VCaP (cell line): ENCODE results near the gene NATD1.

ENCODE experiments used
- H3K27ac ChIP-seq: fragments of 450-650 bp; 2 replicates; pipeline ENCODE4 v1.5.1; 2017
- TF ChIP-seq, protein P1 (sequence below): fragments of 450-650 bp; conservative IDR thresholded peaks from 2 replicates; pipeline ENCODE4 v1.5.1; 2017; ENCODE audit warnings: mild to moderate bottlenecking, moderate library complexity

Gene NATD1

DNA sequence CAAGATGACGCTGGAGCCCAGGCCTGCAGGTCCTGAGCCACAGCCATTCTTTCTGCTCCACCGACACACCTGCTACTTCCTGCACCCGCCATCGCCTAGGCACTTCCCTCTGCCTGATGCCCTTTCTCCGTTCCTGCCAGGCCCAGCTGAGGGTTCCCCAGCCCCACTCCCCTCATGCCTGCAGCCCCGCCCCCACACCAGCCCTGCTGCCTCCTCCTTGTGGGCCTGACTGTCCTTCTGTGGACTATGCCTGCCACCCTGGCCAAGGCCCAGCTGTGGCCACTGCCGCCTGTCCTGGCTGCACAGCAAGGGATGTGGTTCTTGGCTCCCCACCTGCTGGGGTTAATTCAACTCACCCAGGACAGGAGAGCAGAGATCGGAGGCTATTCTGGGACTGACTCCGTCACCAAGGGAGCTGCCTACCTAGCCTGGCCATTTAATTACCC lies 7.5 kb downstream of the NATD1 start:
- TF ChIP-seq, protein P1, sequence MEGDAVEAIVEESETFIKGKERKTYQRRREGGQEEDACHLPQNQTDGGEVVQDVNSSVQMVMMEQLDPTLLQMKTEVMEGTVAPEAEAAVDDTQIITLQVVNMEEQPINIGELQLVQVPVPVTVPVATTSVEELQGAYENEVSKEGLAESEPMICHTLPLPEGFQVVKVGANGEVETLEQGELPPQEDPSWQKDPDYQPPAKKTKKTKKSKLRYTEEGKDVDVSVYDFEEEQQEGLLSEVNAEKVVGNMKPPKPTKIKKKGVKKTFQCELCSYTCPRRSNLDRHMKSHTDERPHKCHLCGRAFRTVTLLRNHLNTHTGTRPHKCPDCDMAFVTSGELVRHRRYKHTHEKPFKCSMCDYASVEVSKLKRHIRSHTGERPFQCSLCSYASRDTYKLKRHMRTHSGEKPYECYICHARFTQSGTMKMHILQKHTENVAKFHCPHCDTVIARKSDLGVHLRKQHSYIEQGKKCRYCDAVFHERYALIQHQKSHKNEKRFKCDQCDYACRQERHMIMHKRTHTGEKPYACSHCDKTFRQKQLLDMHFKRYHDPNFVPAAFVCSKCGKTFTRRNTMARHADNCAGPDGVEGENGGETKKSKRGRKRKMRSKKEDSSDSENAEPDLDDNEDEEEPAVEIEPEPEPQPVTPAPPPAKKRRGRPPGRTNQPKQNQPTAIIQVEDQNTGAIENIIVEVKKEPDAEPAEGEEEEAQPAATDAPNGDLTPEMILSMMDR: no peak

DNA sequence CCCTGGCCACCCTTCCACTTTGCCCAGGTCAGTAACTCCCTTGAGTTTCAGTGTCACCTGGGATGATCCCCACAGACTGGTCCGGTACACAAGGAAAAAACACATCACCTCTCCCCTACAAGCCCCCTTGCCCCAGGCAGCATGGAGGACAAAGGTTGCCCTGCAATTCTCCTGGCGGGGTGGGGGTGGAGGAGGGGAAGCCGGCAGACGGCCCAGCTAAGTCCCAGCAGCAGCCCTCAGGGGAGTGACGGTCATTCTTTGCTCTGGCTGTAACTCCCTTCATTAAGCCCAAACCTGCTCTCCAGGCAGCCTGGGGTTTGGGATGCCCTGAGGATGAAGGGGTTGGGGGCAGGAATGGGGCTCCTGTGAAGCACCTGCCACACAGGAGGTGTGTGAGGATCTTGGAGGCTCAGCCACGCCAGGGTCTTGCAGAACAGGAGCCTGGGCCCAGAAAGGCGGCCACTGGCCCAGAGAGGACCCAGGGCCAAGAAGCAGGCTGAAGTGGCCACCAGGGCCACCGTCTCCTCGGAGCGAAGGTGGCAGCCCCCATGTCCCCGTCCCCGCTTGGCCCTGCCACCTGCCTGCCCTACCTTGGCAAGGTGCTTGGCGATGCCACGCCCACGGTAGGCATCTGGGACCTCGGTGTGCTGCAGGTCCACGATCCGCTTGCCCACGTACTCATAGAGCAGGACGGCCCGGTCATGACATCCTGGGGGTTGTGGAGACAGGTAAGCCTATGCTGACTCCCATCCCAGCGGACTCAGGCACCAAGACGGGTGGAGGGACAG lies 9.5 kb downstream of the NATD1 start:
- TF ChIP-seq, protein P1: no peak
- H3K27ac ChIP-seq: no peak overlapping the region

More for the DNA sequence above, 7.5 kb downstream of the NATD1 start:
- H3K27ac ChIP-seq: no peak overlapping the region

DNA sequence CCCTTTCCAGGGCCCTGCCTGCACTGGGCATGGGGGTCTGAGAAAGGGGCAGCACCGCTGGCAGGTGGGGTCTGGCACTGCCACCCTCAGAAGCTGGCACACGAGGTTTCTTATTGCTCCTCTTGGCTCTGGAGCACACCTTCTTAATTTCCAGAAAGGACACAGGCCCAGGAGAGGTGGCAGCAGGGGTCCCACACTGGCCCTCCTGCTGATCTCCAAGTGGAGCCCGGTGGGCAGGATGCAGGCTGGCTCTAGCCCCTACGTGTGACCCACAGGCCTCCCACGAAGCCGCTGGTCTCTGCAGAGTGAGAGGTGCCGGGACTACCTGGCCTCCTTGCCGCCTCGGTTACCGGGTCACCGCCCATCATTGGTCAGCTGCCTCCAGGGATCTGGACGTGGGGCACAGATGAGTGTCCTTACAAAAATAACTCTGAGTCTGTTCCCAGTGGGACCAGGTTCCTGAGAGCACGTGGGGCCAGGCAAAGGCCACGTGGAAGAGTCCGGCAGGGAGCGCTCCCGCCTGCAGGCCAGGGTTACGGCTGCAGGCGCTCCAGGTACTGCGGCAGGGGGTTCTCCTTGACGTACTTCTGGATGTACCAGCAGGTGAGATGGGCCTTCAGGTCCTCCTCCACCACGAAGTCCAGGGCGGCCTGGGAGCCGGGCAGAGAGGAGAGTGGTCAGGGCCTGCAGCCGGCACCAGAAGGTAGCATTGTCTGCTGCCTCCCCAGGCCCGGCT lies 10.3 kb downstream of the NATD1 start:
- TF ChIP-seq, protein P1: no peak
- no peak overlapping the region for H3K27ac ChIP-seq

DNA sequence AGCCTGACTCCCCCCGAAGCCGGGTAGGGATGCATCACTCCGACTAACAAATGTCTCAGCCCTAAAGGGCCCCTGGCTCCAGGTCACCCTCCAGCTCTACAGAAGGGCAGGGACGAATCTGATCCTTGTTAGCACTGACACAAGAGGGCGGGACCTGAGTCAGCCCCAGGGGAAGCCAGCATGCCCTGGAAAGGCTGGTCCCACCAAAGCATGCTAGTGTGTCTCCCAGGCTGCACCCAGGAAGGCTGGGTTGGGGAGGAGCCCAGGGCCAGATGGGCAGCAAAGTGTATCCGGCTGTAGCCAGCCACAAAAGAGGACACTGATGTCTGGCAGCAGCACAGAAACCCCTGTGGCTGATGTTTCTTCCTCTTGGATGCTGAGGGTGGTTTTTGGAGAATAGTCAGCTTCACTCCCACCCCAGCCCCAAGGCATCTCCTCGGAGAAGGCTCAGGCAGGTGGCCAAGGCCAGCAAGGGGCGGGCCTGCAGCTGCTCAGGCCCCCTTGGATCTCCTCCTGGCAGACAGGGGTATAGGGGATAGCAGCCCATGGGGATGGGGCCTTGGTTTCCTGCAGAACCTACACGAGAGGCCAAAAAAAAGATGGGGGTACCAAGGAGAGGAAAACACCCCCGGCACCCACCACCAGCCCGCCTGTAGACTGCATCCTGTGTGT lies 11.0 kb downstream of the NATD1 start:
- no peak overlapping the region for H3K27ac ChIP-seq
- TF ChIP-seq, protein P1: no peak

DNA sequence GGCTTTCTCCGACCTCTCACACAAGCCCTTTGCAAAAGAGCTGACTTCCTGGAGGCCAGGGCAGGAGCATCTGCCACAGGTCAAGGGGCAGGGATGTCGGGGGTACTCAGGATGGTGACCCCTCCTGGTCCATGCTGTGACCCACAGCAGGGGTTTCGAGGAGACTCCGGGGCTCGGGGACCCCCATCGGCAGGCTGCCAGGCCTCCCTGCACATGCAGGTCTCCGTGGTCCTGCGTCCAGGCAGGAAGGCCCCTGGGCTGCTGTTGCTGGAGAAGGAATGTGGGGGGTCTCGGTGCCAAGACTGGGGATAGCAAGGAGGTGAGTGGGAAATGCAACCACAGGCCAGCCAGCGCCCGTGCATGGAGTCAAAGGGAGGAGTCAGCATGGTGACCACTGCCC lies 11.6 kb downstream of the NATD1 start:
- no peak overlapping the region for H3K27ac ChIP-seq
- TF ChIP-seq, protein P1: no peak

DNA sequence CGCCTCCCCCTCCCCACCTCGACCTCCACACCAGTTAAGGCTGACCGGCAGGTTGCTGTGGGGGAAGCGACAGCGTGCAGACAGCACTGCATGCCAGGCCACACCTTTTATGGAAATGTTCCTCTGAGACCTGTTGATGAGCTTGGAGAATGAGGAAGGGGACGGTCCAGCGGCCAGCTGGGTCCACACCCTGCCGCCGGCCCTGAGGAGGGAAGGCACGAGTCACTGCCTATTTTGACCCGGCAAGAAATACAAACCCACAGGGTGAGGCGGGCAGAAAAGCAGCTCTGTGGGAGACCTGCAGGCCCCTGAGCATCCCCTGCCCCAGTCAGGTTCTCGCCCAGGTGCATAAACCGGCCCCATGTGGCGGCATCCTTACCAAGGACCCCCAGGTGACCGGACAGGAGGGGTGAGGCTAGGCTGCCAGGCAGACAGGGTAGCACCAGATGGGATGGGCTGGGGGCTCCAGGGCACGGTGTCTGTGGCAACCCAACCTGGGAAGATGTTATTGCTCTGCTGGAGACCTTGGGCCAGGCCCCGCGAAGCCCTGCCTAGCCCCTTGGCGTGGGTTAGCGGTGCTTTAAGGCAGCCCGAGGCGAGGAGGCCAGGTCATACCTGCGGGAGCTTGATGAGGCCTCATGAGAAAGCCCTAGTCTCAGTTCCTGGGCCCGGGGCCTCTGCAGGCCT lies 12.7 kb downstream of the NATD1 start:
- TF ChIP-seq, protein P1: no peak
- no peak overlapping the region for H3K27ac ChIP-seq
